Transverse colon (tissue), 4 donors: ENCODE data around the gene RNASE7. TPM values are rescaled to one million over a fixed set of nuclear protein-coding genes. Genes with fewer than 3 reads are reported as not detected.
A peak's percentile ranks its signal among the peaks of the same experiment; 100 is the strongest.

Experiments
- DNase-seq: peaks from one replicate; pipeline ENCODE4 v3.0.0-alpha.2; 2019
- H3K27ac ChIP-seq, 4 donors: fragments of 200-600 bp; sonication (generic); 2 replicates each; pipeline ENCODE4 v1.5.1; 2016 to 2018; ENCODE audit warnings: inconsistent platforms in 4 of 4
- H3K27me3 ChIP-seq: fragments of 200-600 bp; sonication (generic); 2 replicates; pipeline ENCODE4 v1.5.1; 2017; ENCODE audit warnings: inconsistent platforms
- H3K36me3 ChIP-seq, 4 donors: fragments of 200-600 bp; sonication (generic); 2 replicates each; pipeline ENCODE4 v1.5.1; 2017 to 2019; ENCODE audit warnings: inconsistent platforms in 4 of 4
- H3K4me1 ChIP-seq, 4 donors: fragments of 200-600 bp; sonication (generic); 2 replicates each; pipeline ENCODE4 v1.5.1; 2017 to 2020; ENCODE audit warnings: inconsistent platforms in 4 of 4
- H3K4me3 ChIP-seq, 4 donors: fragments of 200-600 bp; sonication (generic); 1 replicate in 1 of 4; 2 replicates in 3 of 4; pipeline versions ENCODE4 v1.5.1 to v1.6.1; 2017 to 2019; ENCODE audit warnings: inconsistent platforms in 4 of 4
- H3K9me3 ChIP-seq, 2 donors: fragments of 200-600 bp; sonication (generic); 2 replicates each; pipeline ENCODE4 v1.5.1; 2017 to 2019; ENCODE audit warnings: inconsistent platforms in 2 of 2
- CTCF ChIP-seq, 5 experiments: fragments of 200-600 bp in 3 of 5; fragments of 450-650 bp in 2 of 5; sonication (generic) in 3 of 5; IDR thresholded peaks; 1 replicate in 2 of 5; 2 replicates in 3 of 5; pipeline ENCODE4 v1.5.1; 2016 to 2017; ENCODE audit warnings: antibody characterized with exemption in 5 of 5, inconsistent platforms in 3 of 5, mild to moderate bottlenecking in 2 of 5, moderate library complexity in 1 of 5
- EP300 ChIP-seq: sonication (generic); formaldehyde crosslinking; IDR thresholded peaks from one replicate; pipeline ENCODE4 v1.6.1; 2017; ENCODE audit warnings: antibody characterized with exemption, low read depth
- POLR2A ChIP-seq: fragments of 450-650 bp; IDR thresholded peaks from one replicate; pipeline ENCODE4 v1.6.1; 2016; ENCODE audit warnings: antibody characterized with exemption, mild to moderate bottlenecking, moderate library complexity
- POLR2AphosphoS5 ChIP-seq, 3 donors: sonication (generic); formaldehyde crosslinking; IDR thresholded peaks; one replicate each; pipeline ENCODE4 v1.6.1; 2016; ENCODE audit warnings: antibody characterized with exemption in 3 of 3
- WGBS, 2 donors: methylation state at CpG; one replicate each; pipeline ENCODE4 v1.1.5; 2018; ENCODE audit warnings: low coverage in 1 of 2; 5-methylcytosine and 5-hydroxymethylcytosine counted together
- in situ Hi-C, 4 donors: fragments of 200-750 bp; cut with MboI; loops; one replicate each; pipeline versions ENCODE4 v1.15.0 to v1.15.1; 2017; ENCODE audit warnings: low sequenced_read_pairs in 3 of 4, low pct_ligation_motif_present in 1 of 4, low pct_unique_long_range_greater_than_20kb in 1 of 4
- intact Hi-C: fragments of 100-400 bp; cut with DNase I; formaldehyde crosslinking; loops from one replicate; pipeline ENCODE4 v1.15.1; 2023; ENCODE audit warnings: low total_unique reads
- total RNA-seq, 4 donors: library from RNA; depleted of rRNA; stranded (reverse); fragments of >200 nt; gene quantifications; one replicate each; pipeline ENCODE4 v1.1.0, GENCODE V29; 2016

RNASE7 gene
- total RNA-seq, 4 donors from 2014 or later = 0.48 TPM; not detected in 3

- no peak for TF ChIP-seq CTCF (IDR thresholded peaks at IDR 0.05)
- no peak for TF ChIP-seq POLR2A
- no peak for TF ChIP-seq POLR2AphosphoS5 (IDR thresholded peaks at IDR 0.05)
- TF ChIP-seq EP300 = no peak
- peak overlapping the region in 1 of 4 donors; percentile 8 for H3K4me3 ChIP-seq
- intact Hi-C loops = no loop called here
- in situ Hi-C loops = loop anchor here in 1 of 4 donors (25.0 kb wide), 1 partner anchor 311 kb away; the partner anchor contains the start of genes ANG and RNASE4
- peak overlapping the region; percentile 32 to 73 (median 63) for H3K27ac ChIP-seq
- H3K9me3 ChIP-seq = no peaks in the 10 kb centered on the region
- H3K36me3 ChIP-seq = peaks cover 0 to 34% (median 15%) of the 10 kb centered on the region in 4 donors
- WGBS, 2 donors = 41 to 80% methylated on average over 2 to 3 of the region's 3 CpGs
- no peaks in the 10 kb centered on the region for H3K27me3 ChIP-seq
- DNase-seq = peak; percentile 51
- peaks cover 0 to 45% (median 28%) of the 10 kb centered on the region in 4 donors for H3K4me1 ChIP-seq
Measured at GRCh38 chr14:20998139-20998538, 44.0 kb upstream of the RNASE7 start.

- H3K9me3 ChIP-seq = no peaks in the 10 kb centered on the region
- H3K36me3 ChIP-seq = peaks cover 0 to 28% (median 12%) of the 10 kb centered on the region in 4 donors
- peaks cover 0 to 45% (median 28%) of the 10 kb centered on the region in 4 donors for H3K4me1 ChIP-seq
- in situ Hi-C loops = loop anchor here in 1 of 4 donors (25.0 kb wide), 1 partner anchor 312 kb away; the partner anchor contains the start of genes ANG and RNASE4
- peak within 1 kb of the TSS in 1 of 4 donors; percentile 8 for H3K4me3 ChIP-seq
- H3K27ac ChIP-seq = peak within 1 kb of the TSS; percentile 32 to 73 (median 63)
- peak; percentile 82 for DNase-seq
- 28 to 40% methylated on average over 3 to 6 of the region's 6 CpGs for WGBS, 2 donors
- no peak for TF ChIP-seq EP300
- no peak for TF ChIP-seq CTCF (IDR thresholded peaks at IDR 0.05)
- TF ChIP-seq POLR2A = peak; percentile 38
- peak; percentile 39 to 62 (median 48) for TF ChIP-seq POLR2AphosphoS5 (IDR thresholded peaks at IDR 0.05)
- intact Hi-C loops = no loop called here
- no peaks in the 10 kb centered on the region for H3K27me3 ChIP-seq
Measured at GRCh38 chr14:20998674-20999366, 43.3 kb upstream of the RNASE7 start, which contains the start of gene SLC39A2. Gene SLC39A2, plus strand, starts transcription at chr14:20999293. Its CDS starts 154 bp downstream, at chr14:20999447.

GRCh38 chr14:20999591-20999990, 42.6 kb upstream of the RNASE7 start:
- Histone ChIP-seq H3K27ac (peak overlapping the region; percentile 3 to 73 (median 49)), H3K4me3 (no peak overlapping the region), H3K36me3 (peaks cover 0 to 21% (median 9%) of the 10 kb centered on the region in 4 donors), H3K9me3 (no peaks in the 10 kb centered on the region), H3K4me1 (peaks cover 0 to 45% (median 28%) of the 10 kb centered on the region in 4 donors), H3K27me3 (no peaks in the 10 kb centered on the region)
- intact Hi-C loops (no loop called here), in situ Hi-C loops (loop anchor here in 1 of 4 donors (25.0 kb wide), 1 partner anchor 312 kb away; the partner anchor contains the start of genes ANG and RNASE4)
- no peak for DNase-seq
- WGBS, 2 donors = 35 to 83% methylated on average over 1 to 4 of the region's 4 CpGs
- no peak for TF ChIP-seq POLR2A
- TF ChIP-seq CTCF (IDR thresholded peaks at IDR 0.05) = no peak
- TF ChIP-seq EP300 = no peak
- TF ChIP-seq POLR2AphosphoS5 (IDR thresholded peaks at IDR 0.05) = no peak

- H3K36me3 ChIP-seq = peaks cover 0 to 6% (median 2%) of the 10 kb centered on the region in 4 donors
- WGBS, 2 donors = 59 to 92% methylated on average over 2 to 7 of the region's 7 CpGs
- in situ Hi-C loops = no loop called here
- intact Hi-C loops = no loop called here
- peak; percentile 62 for DNase-seq
- TF ChIP-seq CTCF (IDR thresholded peaks at IDR 0.05) (no peak), POLR2A (no peak), EP300 (no peak), POLR2AphosphoS5 (IDR thresholded peaks at IDR 0.05) (no peak)
- H3K27me3 ChIP-seq = no peaks in the 10 kb centered on the region
- no peaks in the 10 kb centered on the region for H3K9me3 ChIP-seq
- peak overlapping the region in 2 of 4 donors; percentile 55 to 75 for H3K27ac ChIP-seq
- H3K4me1 ChIP-seq = peaks cover 0 to 45% (median 25%) of the 10 kb centered on the region in 4 donors
- no peak overlapping the region for H3K4me3 ChIP-seq
Measured at GRCh38 chr14:21001218-21001617, 40.9 kb upstream of the RNASE7 start.
